DND-41 (cell line): ENCODE results near the gene ADO.

Experiments
- ATAC-seq: fragments of 200-7000 bp; cut with Tn5 transposase; 3 replicates; pipeline ENCODE4 v1.9.1; 2021; ENCODE audit warnings: low read depth; ENCODE audit not compliant: insufficient read depth
- DNase-seq: peaks from one replicate; pipeline ENCODE4 v3.0.0-alpha.2; 2020
- H2AFZ ChIP-seq: 2 replicates; pipeline ENCODE4 v1.6.0; 2012; ENCODE audit warnings: low read depth, low read length
- H3K27ac ChIP-seq: 2 replicates; pipeline ENCODE4 v1.5.1; 2012; ENCODE audit warnings: low read length, inconsistent platforms
- H3K27me3 ChIP-seq: fragments of 200-600 bp; sonication (generic); 2 replicates; pipeline ENCODE4 v1.6.0; 2012; ENCODE audit warnings: low read length, mild to moderate bottlenecking, inconsistent platforms; ENCODE audit not compliant: insufficient read depth, poor library complexity
- H3K36me3 ChIP-seq: 2 replicates; pipeline ENCODE4 v1.5.1; 2012; ENCODE audit warnings: low read length, inconsistent platforms; ENCODE audit not compliant: insufficient read depth
- H3K4me1 ChIP-seq: 2 replicates; pipeline ENCODE4 v1.5.1; 2012; ENCODE audit warnings: mild to moderate bottlenecking, low read length; ENCODE audit not compliant: insufficient read depth
- H3K4me2 ChIP-seq: 2 replicates; pipeline ENCODE4 v1.6.0; 2012; ENCODE audit warnings: mild to moderate bottlenecking, moderate library complexity, low read length, inconsistent platforms; ENCODE audit not compliant: insufficient read depth
- H3K4me3 ChIP-seq, 2 experiments: fragments of 200-600 bp in 1 of 2; shearing (Covaris generic) in 1 of 2; 2 replicates each; pipeline ENCODE4 v1.5.1; 2012 to 2016; ENCODE audit warnings: inconsistent platforms in 2 of 2, low read length in 2 of 2, mild to moderate bottlenecking in 2 of 2, low read depth in 1 of 2, moderate library complexity in 1 of 2
- H3K79me2 ChIP-seq: 2 replicates; pipeline ENCODE4 v1.6.0; 2012; ENCODE audit warnings: low read length, inconsistent platforms; ENCODE audit not compliant: insufficient read depth
- H3K9ac ChIP-seq: 2 replicates; pipeline ENCODE4 v1.6.0; 2012; ENCODE audit warnings: low read depth, mild to moderate bottlenecking, inconsistent platforms, low read length, moderate library complexity
- H3K9me3 ChIP-seq: 2 replicates; pipeline ENCODE4 v1.5.1; 2012; ENCODE audit warnings: low read length, moderate library complexity, mild to moderate bottlenecking, inconsistent platforms; ENCODE audit not compliant: insufficient read depth, severe bottlenecking
- H4K20me1 ChIP-seq: 2 replicates; pipeline ENCODE4 v1.6.0; 2012; ENCODE audit warnings: low read length; ENCODE audit not compliant: insufficient read depth
- CTCF ChIP-seq: IDR thresholded peaks from 2 replicates; pipeline ENCODE4 v1.5.1; 2012; ENCODE audit warnings: borderline replicate concordance, low read length, moderate library complexity, mild to moderate bottlenecking; ENCODE audit not compliant: poor library complexity, severe bottlenecking; ENCODE audit errors: extremely low read depth
- EZH2 ChIP-seq: IDR thresholded peaks from 3 replicates; pipeline ENCODE4 v1.6.1; 2012; ENCODE audit warnings: borderline replicate concordance, low read depth, mild to moderate bottlenecking, moderate library complexity, low read length, inconsistent platforms; ENCODE audit not compliant: severe bottlenecking

ADO gene

GRCh38 chr10:62817121-62817765 lies 12.7 kb downstream of the ADO start:
- ATAC-seq, result peak; percentile 54
- H3K79me2 ChIP-seq, result no peaks in the 10 kb centered on the region
- peak overlapping the region; percentile 93 for H3K27ac ChIP-seq
- peak overlapping the region; percentile 55 to 86 for H3K4me3 ChIP-seq
- H3K9me3 ChIP-seq, result no peaks in the 10 kb centered on the region
- TF ChIP-seq EZH2 (no peak), CTCF (no peak)
- H2AFZ ChIP-seq, result peak overlapping the region; percentile 96
- no peaks in the 10 kb centered on the region; the same call in 1 of the 2 replicates for H4K20me1 ChIP-seq
- DNase-seq, result peak; percentile 67
- H3K27me3 ChIP-seq, result peaks cover 7% of the 10 kb centered on the region
- H3K9ac ChIP-seq, result peak overlapping the region; percentile 87
- H3K36me3 ChIP-seq, result no peaks in the 10 kb centered on the region
- peaks cover 25% of the 10 kb centered on the region for H3K4me1 ChIP-seq
- peak overlapping the region; percentile 100 for H3K4me2 ChIP-seq

GRCh38 chr10:62817766-62818425 lies 13.4 kb downstream of the ADO start:
- H3K27me3 ChIP-seq, result peaks cover 7% of the 10 kb centered on the region
- DNase-seq, result peak; percentile 67
- H4K20me1 ChIP-seq, result no peaks in the 10 kb centered on the region

GRCh38 chr10:62818426-62819011 lies 14.0 kb downstream of the ADO start:
- no peak for DNase-seq
- H2AFZ ChIP-seq, result peak overlapping the region; percentile 96; the same call in 1 of the 2 replicates
- no peaks in the 10 kb centered on the region for H3K79me2 ChIP-seq
- peak overlapping the region in 1 of 2 experiments; percentile 86; a peak in 2 of 4 replicates for H3K4me3 ChIP-seq
- peak overlapping the region; percentile 87; the same call in 1 of the 2 replicates for H3K9ac ChIP-seq
- no peaks in the 10 kb centered on the region for H3K36me3 ChIP-seq
- no peak for ATAC-seq
- H3K4me2 ChIP-seq, result peak overlapping the region; percentile 100
- H4K20me1 ChIP-seq, result no peaks in the 10 kb centered on the region
- H3K4me1 ChIP-seq, result peaks cover 25% of the 10 kb centered on the region
- no peak overlapping the region for H3K27ac ChIP-seq
- no peaks in the 10 kb centered on the region for H3K9me3 ChIP-seq
- peaks cover 7% of the 10 kb centered on the region for H3K27me3 ChIP-seq
- no peak for TF ChIP-seq CTCF
- no peak for TF ChIP-seq EZH2

More at GRCh38 chr10:62817766-62818425, 13.4 kb downstream of the ADO start:
- Histone ChIP-seq H3K9me3 (no peaks in the 10 kb centered on the region), H3K4me2 (peak overlapping the region; percentile 100), H3K79me2 (no peaks in the 10 kb centered on the region), H3K4me1 (peaks cover 25% of the 10 kb centered on the region), H3K27ac (peak overlapping the region; percentile 93), H3K9ac (peak overlapping the region; percentile 87), H2AFZ (peak overlapping the region; percentile 96), H3K4me3 (peak overlapping the region; percentile 55 to 86; a peak in 3 of 4 replicates), H3K36me3 (no peaks in the 10 kb centered on the region)
- ATAC-seq, result peak; percentile 50
- TF ChIP-seq CTCF, result peak; percentile 78
- TF ChIP-seq EZH2, result no peak
